ENCODE results near the gene NCOA7.

GRCh38 chr6:125910527-125910926, 119.8 kb downstream of the NCOA7 start:
- TF ChIP-seq, protein P1, sequence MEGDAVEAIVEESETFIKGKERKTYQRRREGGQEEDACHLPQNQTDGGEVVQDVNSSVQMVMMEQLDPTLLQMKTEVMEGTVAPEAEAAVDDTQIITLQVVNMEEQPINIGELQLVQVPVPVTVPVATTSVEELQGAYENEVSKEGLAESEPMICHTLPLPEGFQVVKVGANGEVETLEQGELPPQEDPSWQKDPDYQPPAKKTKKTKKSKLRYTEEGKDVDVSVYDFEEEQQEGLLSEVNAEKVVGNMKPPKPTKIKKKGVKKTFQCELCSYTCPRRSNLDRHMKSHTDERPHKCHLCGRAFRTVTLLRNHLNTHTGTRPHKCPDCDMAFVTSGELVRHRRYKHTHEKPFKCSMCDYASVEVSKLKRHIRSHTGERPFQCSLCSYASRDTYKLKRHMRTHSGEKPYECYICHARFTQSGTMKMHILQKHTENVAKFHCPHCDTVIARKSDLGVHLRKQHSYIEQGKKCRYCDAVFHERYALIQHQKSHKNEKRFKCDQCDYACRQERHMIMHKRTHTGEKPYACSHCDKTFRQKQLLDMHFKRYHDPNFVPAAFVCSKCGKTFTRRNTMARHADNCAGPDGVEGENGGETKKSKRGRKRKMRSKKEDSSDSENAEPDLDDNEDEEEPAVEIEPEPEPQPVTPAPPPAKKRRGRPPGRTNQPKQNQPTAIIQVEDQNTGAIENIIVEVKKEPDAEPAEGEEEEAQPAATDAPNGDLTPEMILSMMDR (IDR thresholded peaks at IDR 0.05): no peak
- TF ChIP-seq POLR2A (IDR thresholded peaks at IDR 0.05): no peak
